ENCODE measurements around the gene SLC26A9.

Gene SLC26A9

DNA sequence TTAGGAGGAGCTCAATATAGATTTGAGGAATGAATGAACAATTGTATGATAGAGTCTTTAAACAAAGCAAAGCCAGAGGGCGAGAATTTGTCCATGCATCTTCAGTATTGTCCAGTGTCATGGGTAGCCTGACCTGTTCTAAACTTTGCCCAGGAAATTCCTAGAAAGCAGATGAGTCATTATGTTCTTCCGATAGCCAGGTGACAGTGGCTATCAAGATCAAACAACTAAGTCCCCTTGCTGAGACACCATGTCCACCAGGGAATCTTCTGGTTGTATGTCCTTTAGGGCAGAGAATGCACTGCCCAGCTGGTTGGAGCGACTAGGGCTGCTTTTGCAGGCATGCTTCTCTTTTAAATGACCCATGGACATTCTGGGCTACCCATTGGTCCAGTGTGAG, 1.8 kb upstream of the SLC26A9 start:
- ChIA-PET CTCF (interaction anchor here (0.7 to 4.6 kb wide), 2 partner anchors 22 to 32 kb away, joined by 3 to 17 read pairs; no protein-coding TSS in a partner anchor), POLR2A (no interaction called here)
- Histone ChIP-seq H3K27ac (ENCODE audit: extremely low read depth, low read depth, low read length) (no peak overlapping the region), H3K36me3 (ENCODE audit: control insufficient read depth in 2 of 2, insufficient read depth in 1 of 2, low read length in 2 of 2) (no peaks in the 10 kb centered on the region), H3K4me3 (ENCODE audit: low read depth, low read length) (no peak overlapping the region), H3K4me1 (ENCODE audit: control insufficient read depth, insufficient read depth, low read length) (peaks cover 1% of the 10 kb centered on the region), H3K9me3 (ENCODE audit: control insufficient read depth, insufficient read depth, low read depth, low read length) (no peaks in the 10 kb centered on the region)
- TF ChIP-seq, protein P1, sequence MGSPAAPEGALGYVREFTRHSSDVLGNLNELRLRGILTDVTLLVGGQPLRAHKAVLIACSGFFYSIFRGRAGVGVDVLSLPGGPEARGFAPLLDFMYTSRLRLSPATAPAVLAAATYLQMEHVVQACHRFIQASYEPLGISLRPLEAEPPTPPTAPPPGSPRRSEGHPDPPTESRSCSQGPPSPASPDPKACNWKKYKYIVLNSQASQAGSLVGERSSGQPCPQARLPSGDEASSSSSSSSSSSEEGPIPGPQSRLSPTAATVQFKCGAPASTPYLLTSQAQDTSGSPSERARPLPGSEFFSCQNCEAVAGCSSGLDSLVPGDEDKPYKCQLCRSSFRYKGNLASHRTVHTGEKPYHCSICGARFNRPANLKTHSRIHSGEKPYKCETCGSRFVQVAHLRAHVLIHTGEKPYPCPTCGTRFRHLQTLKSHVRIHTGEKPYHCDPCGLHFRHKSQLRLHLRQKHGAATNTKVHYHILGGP (tag by site-specific recombination; IDR thresholded peaks at IDR 0.05), result peak; percentile 55
- TF ChIP-seq ZNF76 (tag by site-specific recombination; IDR thresholded peaks at IDR 0.05; ENCODE audit: borderline replicate concordance, low read depth) (no peak), ZNF302 (tag by site-specific recombination; IDR thresholded peaks at IDR 0.05; ENCODE audit: low read depth) (no peak), ZNF624 (tag by site-specific recombination; IDR thresholded peaks at IDR 0.05) (no peak)

DNA sequence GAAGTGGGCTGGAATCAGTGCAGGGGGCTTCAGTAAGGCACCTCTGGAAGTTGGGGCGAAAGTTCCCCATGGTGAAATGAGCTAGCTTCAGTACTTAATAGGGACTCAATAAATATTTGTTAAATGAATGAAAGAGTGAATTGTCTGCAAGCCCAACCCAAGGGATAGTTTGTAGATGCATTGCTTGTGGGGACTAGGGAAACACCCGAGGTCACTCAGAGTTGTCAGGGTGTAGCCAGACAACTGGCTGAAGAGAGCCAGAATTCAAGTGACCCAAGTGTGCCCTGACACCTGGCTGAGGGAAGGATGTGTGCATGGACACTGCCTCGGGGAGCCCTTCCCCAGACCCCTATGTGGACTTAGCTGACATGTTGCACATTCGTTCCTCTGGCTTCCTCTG, 1.3 kb upstream of the SLC26A9 start:
- ChIA-PET CTCF (interaction anchor here (0.7 to 4.6 kb wide), 2 partner anchors 23 to 32 kb away, joined by 3 to 17 read pairs; no protein-coding TSS in a partner anchor), POLR2A (no interaction called here)
- H3K4me3 ChIP-seq (ENCODE audit: low read depth, low read length), result no peak overlapping the region
- H3K9me3 ChIP-seq (ENCODE audit: control insufficient read depth, insufficient read depth, low read depth, low read length), result no peaks in the 10 kb centered on the region
- no peaks in the 10 kb centered on the region for H3K36me3 ChIP-seq (ENCODE audit: control insufficient read depth in 2 of 2, insufficient read depth in 1 of 2, low read length in 2 of 2)
- H3K27ac ChIP-seq (ENCODE audit: extremely low read depth, low read depth, low read length), result no peak overlapping the region
- peaks cover 5% of the 10 kb centered on the region for H3K4me1 ChIP-seq (ENCODE audit: control insufficient read depth, insufficient read depth, low read length)
- TF ChIP-seq ZNF175 (tag by site-specific recombination; IDR thresholded peaks at IDR 0.05) (no peak), ZNF629 (tag by site-specific recombination; IDR thresholded peaks at IDR 0.05) (no peak), KLF7 (tag by site-specific recombination; IDR thresholded peaks at IDR 0.05; ENCODE audit: borderline replicate concordance) (no peak), ZBTB48 (tag by site-specific recombination; IDR thresholded peaks at IDR 0.05) (no peak), ZNF571 (tag by site-specific recombination; IDR thresholded peaks at IDR 0.05) (no peak), ZNF501 (tag by site-specific recombination; IDR thresholded peaks at IDR 0.05) (no peak), PRDM6 (tag by site-specific recombination; IDR thresholded peaks at IDR 0.05) (no peak), TRIM28 (IDR thresholded peaks at IDR 0.05; ENCODE audit: borderline replicate concordance, low read length) (no peak), HOXD13 (CRISPR knock-in tag; IDR thresholded peaks at IDR 0.05; ENCODE audit: borderline replicate concordance) (no peak), ZNF112 (tag by site-specific recombination; IDR thresholded peaks at IDR 0.05) (no peak), ZNF148 (tag by site-specific recombination; IDR thresholded peaks at IDR 0.05; ENCODE audit: borderline replicate concordance) (no peak), ZNF830 (tag by site-specific recombination; IDR thresholded peaks at IDR 0.05; ENCODE audit: low read depth) (no peak), ZNF274 (IDR thresholded peaks at IDR 0.05; ENCODE audit: low read length) (no peak), ZNF274 (tag by site-specific recombination; IDR thresholded peaks at IDR 0.05; ENCODE audit: borderline replicate concordance) (no peak)
- TF ChIP-seq, protein P2, sequence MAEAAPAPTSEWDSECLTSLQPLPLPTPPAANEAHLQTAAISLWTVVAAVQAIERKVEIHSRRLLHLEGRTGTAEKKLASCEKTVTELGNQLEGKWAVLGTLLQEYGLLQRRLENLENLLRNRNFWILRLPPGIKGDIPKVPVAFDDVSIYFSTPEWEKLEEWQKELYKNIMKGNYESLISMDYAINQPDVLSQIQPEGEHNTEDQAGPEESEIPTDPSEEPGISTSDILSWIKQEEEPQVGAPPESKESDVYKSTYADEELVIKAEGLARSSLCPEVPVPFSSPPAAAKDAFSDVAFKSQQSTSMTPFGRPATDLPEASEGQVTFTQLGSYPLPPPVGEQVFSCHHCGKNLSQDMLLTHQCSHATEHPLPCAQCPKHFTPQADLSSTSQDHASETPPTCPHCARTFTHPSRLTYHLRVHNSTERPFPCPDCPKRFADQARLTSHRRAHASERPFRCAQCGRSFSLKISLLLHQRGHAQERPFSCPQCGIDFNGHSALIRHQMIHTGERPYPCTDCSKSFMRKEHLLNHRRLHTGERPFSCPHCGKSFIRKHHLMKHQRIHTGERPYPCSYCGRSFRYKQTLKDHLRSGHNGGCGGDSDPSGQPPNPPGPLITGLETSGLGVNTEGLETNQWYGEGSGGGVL (tag by site-specific recombination; IDR thresholded peaks at IDR 0.05), result no peak
- TF ChIP-seq, protein P3, sequence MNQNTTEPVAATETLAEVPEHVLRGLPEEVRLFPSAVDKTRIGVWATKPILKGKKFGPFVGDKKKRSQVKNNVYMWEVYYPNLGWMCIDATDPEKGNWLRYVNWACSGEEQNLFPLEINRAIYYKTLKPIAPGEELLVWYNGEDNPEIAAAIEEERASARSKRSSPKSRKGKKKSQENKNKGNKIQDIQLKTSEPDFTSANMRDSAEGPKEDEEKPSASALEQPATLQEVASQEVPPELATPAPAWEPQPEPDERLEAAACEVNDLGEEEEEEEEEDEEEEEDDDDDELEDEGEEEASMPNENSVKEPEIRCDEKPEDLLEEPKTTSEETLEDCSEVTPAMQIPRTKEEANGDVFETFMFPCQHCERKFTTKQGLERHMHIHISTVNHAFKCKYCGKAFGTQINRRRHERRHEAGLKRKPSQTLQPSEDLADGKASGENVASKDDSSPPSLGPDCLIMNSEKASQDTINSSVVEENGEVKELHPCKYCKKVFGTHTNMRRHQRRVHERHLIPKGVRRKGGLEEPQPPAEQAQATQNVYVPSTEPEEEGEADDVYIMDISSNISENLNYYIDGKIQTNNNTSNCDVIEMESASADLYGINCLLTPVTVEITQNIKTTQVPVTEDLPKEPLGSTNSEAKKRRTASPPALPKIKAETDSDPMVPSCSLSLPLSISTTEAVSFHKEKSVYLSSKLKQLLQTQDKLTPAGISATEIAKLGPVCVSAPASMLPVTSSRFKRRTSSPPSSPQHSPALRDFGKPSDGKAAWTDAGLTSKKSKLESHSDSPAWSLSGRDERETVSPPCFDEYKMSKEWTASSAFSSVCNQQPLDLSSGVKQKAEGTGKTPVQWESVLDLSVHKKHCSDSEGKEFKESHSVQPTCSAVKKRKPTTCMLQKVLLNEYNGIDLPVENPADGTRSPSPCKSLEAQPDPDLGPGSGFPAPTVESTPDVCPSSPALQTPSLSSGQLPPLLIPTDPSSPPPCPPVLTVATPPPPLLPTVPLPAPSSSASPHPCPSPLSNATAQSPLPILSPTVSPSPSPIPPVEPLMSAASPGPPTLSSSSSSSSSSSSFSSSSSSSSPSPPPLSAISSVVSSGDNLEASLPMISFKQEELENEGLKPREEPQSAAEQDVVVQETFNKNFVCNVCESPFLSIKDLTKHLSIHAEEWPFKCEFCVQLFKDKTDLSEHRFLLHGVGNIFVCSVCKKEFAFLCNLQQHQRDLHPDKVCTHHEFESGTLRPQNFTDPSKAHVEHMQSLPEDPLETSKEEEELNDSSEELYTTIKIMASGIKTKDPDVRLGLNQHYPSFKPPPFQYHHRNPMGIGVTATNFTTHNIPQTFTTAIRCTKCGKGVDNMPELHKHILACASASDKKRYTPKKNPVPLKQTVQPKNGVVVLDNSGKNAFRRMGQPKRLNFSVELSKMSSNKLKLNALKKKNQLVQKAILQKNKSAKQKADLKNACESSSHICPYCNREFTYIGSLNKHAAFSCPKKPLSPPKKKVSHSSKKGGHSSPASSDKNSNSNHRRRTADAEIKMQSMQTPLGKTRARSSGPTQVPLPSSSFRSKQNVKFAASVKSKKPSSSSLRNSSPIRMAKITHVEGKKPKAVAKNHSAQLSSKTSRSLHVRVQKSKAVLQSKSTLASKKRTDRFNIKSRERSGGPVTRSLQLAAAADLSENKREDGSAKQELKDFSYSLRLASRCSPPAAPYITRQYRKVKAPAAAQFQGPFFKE (tag by site-specific recombination; IDR thresholded peaks at IDR 0.05; ENCODE audit: borderline replicate concordance), result no peak
